ENCODE measurements around the gene SLC10A3.

SLC10A3 gene

GRCh38 chrX:154530286-154530685 is 39.9 kb upstream of the SLC10A3 start:
- peak overlapping the region; percentile 52 for H3K27ac ChIP-seq
- CTCF ChIA-PET = no interaction called here
- DNase-seq (ENCODE audit: low spot score) = no peak
- no peak for TF ChIP-seq CTCF (conservative IDR thresholded peaks at IDR 0.05; ENCODE audit: low read depth)
- POLR2A ChIA-PET (ENCODE audit: low non-redundant PET) = no interaction called here

- ChIA-PET CTCF (interaction anchor here (0.6 kb wide), 1 partner anchor 16 kb away, joined by 3 read pairs; no protein-coding TSS in a partner anchor), POLR2A (ENCODE audit: low non-redundant PET) (no interaction called here)
- TF ChIP-seq CTCF (conservative IDR thresholded peaks at IDR 0.05; ENCODE audit: low read depth) = no peak
- DNase-seq (ENCODE audit: low spot score) = no peak
- peak overlapping the region; percentile 52 for H3K27ac ChIP-seq
Observed at GRCh38 chrX:154529206-154529612, 38.8 kb upstream of the SLC10A3 start.

GRCh38 chrX:154526901-154527675 is 36.7 kb upstream of the SLC10A3 start:
- CTCF ChIA-PET = interaction anchor here (0.7 to 1.1 kb wide), 3 partner anchors 14 to 142 kb away, joined by 3 to 4 read pairs (median 3); no protein-coding TSS in a partner anchor
- POLR2A ChIA-PET (ENCODE audit: low non-redundant PET) = interaction anchor here (0.6 to 1.3 kb wide), 4 partner anchors 21 to 123 kb away, joined by 3 to 5 read pairs (median 3); partner anchors contain the start of genes IKBKG, SLC10A3 and UBL4A
- TF ChIP-seq CTCF (conservative IDR thresholded peaks at IDR 0.05; ENCODE audit: low read depth) = peak; percentile 52
- peak; percentile 41 for DNase-seq (ENCODE audit: low spot score)
- H3K27ac ChIP-seq = peak overlapping the region; percentile 90

- CTCF ChIA-PET = no interaction called here
Observed at GRCh38 chrX:154525606-154526490, 35.4 kb upstream of the SLC10A3 start.

GRCh38 chrX:154519389-154519788 is 29.0 kb upstream of the SLC10A3 start:
- CTCF ChIA-PET = no interaction called here
- H3K27ac ChIP-seq = no peak overlapping the region
- DNase-seq (ENCODE audit: low spot score) = no peak
- POLR2A ChIA-PET (ENCODE audit: low non-redundant PET) = no interaction called here
- no peak for TF ChIP-seq CTCF (conservative IDR thresholded peaks at IDR 0.05; ENCODE audit: low read depth)

More at GRCh38 chrX:154525606-154526490, 35.4 kb upstream of the SLC10A3 start:
- no peak for TF ChIP-seq CTCF (conservative IDR thresholded peaks at IDR 0.05; ENCODE audit: low read depth)
- POLR2A ChIA-PET (ENCODE audit: low non-redundant PET) = interaction anchor here (0.9 kb wide), 1 partner anchor 22 kb away, joined by 3 read pairs; the partner anchor contains the start of gene IKBKG
- DNase-seq (ENCODE audit: low spot score) = no peak
- H3K27ac ChIP-seq = peak overlapping the region; percentile 90

GRCh38 chrX:154517101-154517781 is 26.8 kb upstream of the SLC10A3 start:
- H3K27ac ChIP-seq = peak overlapping the region; percentile 79
- DNase-seq (ENCODE audit: low spot score) = no peak
- no peak for TF ChIP-seq CTCF (conservative IDR thresholded peaks at IDR 0.05; ENCODE audit: low read depth)
- ChIA-PET CTCF (no interaction called here), POLR2A (ENCODE audit: low non-redundant PET) (no interaction called here)
